SU-DHL-6 (cell line): ENCODE measurements around the gene NCAPD3.

Experiments
- CTCF ChIP-seq: fragments of 200-600 bp; sonication (generic); IDR thresholded peaks from one replicate; pipeline ENCODE4 v1.5.1; 2017; ENCODE audit warnings: antibody characterized with exemption, mild to moderate bottlenecking, low read length, moderate library complexity; ENCODE audit not compliant: insufficient read depth, poor library complexity, severe bottlenecking
- EZH2phosphoT487 ChIP-seq: fragments of 200-600 bp; sonication (generic), shearing (Covaris generic); conservative IDR thresholded peaks from 2 replicates; pipeline ENCODE4 v1.6.1; 2018; ENCODE audit warnings: mild to moderate bottlenecking, antibody characterized with exemption, low read length, moderate library complexity, mixed read lengths

- TF ChIP-seq CTCF (no peak), EZH2phosphoT487 (no peak)
Observed at GRCh38 chr11:134110252-134110815, 113.4 kb downstream of the NCAPD3 start.
